Activated CD4-positive, alpha-beta T cell treated with anti-CD3 and anti-CD28 coated beads, Interleukin-2, amount 50 U/mL, for 24 hours (primary cell): ENCODE measurements around the gene CNN1.

Experiments
- DNase-seq, 2 donors: peaks; one replicate each; pipeline ENCODE4 v3.0.0-alpha.2; 2020; ENCODE audit warnings: low read depth in 1 of 2, low spot score in 1 of 2

The CNN1 gene

GRCh38 chr19:11538232-11539036 lies at the start of gene CNN1:
CNN1 (plus strand) TSS chr19:11538851; CDS start chr19:11538928, 77 bp downstream.
- no peak for DNase-seq

GRCh38 chr19:11489378-11489777 lies 49.3 kb upstream of the CNN1 start:
- no peak for DNase-seq

- no peak for DNase-seq
Measured at GRCh38 chr19:11494634-11495285, 43.9 kb upstream of the CNN1 start.

- DNase-seq, result no peak
Measured at GRCh38 chr19:11495481-11495880, 43.2 kb upstream of the CNN1 start.

- no peak for DNase-seq
Measured at GRCh38 chr19:11495885-11496284, 42.8 kb upstream of the CNN1 start.

- peak; percentile 37 to 53 for DNase-seq
Measured at GRCh38 chr19:11496391-11497163, 42.1 kb upstream of the CNN1 start.

- no peak for DNase-seq
Measured at GRCh38 chr19:11499220-11499726, 39.4 kb upstream of the CNN1 start.

- DNase-seq, result no peak
Measured at GRCh38 chr19:11499890-11500420, 38.7 kb upstream of the CNN1 start.

GRCh38 chr19:11504502-11505031 lies 34.1 kb upstream of the CNN1 start:
- DNase-seq, result no peak

- DNase-seq, result peak; percentile 88 to 90
Measured at GRCh38 chr19:11505032-11505503, 33.6 kb upstream of the CNN1 start.

- DNase-seq, result peak; percentile 89 to 95
Measured at GRCh38 chr19:11505504-11506100, 33.0 kb upstream of the CNN1 start, which contains the start of gene ZNF653. ZNF653 (minus strand) TSS chr19:11505839; CDS start chr19:11505786, 53 bp downstream.

- no peak for DNase-seq
Measured at GRCh38 chr19:11506101-11506555, 32.5 kb upstream of the CNN1 start.

GRCh38 chr19:11506967-11507366 lies 31.7 kb upstream of the CNN1 start:
- no peak for DNase-seq

GRCh38 chr19:11507370-11508078 lies 31.1 kb upstream of the CNN1 start:
- no peak for DNase-seq

GRCh38 chr19:11510444-11510843 lies 28.2 kb upstream of the CNN1 start:
- DNase-seq, result no peak

- DNase-seq, result no peak
Measured at GRCh38 chr19:11513946-11514345, 24.7 kb upstream of the CNN1 start.

GRCh38 chr19:11519138-11519537 lies 19.5 kb upstream of the CNN1 start:
- no peak for DNase-seq

- DNase-seq, result peak; percentile 85 to 92
Measured at GRCh38 chr19:11528551-11529341, 9.9 kb upstream of the CNN1 start, which contains the start of gene ECSIT. ECSIT (minus strand) TSS chr19:11529134; CDS start chr19:11519170, 9,964 bp downstream.

- peak in 1 of 2 donors; percentile 11 for DNase-seq
Measured at GRCh38 chr19:11530432-11530831, 8.2 kb upstream of the CNN1 start.
